Endothelial cell of umbilical vein (primary cell): ENCODE results near the gene MAML1. TPM values are rescaled to one million over a fixed set of nuclear protein-coding genes. Genes with fewer than 3 reads are reported as not detected.
A peak's percentile ranks its signal among the peaks of the same experiment; 100 is the strongest.

ENCODE experiments used
- BruUV-seq: library from RNA; stranded (reverse); fragments of 400-500 nt; replicated peaks from 2 replicates; lab custom pipeline; 2021; lab: Mats Ljungman, UMichigan
- CTCF ChIA-PET: fragments of 300-600, 350-600 bp; sonication (Branson Sonifier 250); formaldehyde crosslinking; loops from one replicate; lab custom pipeline; 2021; ENCODE audit warnings: antibody characterized with exemption, inconsistent platforms; lab: Charles Lee
- POLR2A ChIA-PET: fragments of 300-600, 350-600 bp; sonication (Branson Sonifier 250); formaldehyde crosslinking; loops from one replicate; lab custom pipeline; 2021; ENCODE audit warnings: antibody characterized with exemption, inconsistent platforms; lab: Charles Lee
- DNase-seq: peaks from one replicate; pipeline ENCODE4 v3.0.0-alpha.2; 2011; ENCODE audit warnings: low read depth, low spot score
- FAIRE-seq: peaks from 2 replicates; lab custom pipeline; 2011; peaks lifted over from hg19 to GRCh38; lab: Jason Lieb, UNC
- H2AFZ ChIP-seq: 2 replicates; pipeline ENCODE4 v1.6.0; 2012; ENCODE audit warnings: low read depth, low read length, control low read depth, inconsistent platforms
- H3K27ac ChIP-seq: 2 replicates; pipeline ENCODE4 v1.5.1; 2011; ENCODE audit warnings: low read depth, mild to moderate bottlenecking, control low read depth, low read length, moderate library complexity; ENCODE audit not compliant: insufficient read depth
- H3K27me3 ChIP-seq, 2 experiments: 2 replicates each; pipeline versions ENCODE4 v1.6.0 to v1.6.1; 2011; ENCODE audit warnings: low read length in 2 of 2, mixed read lengths in 1 of 2; ENCODE audit not compliant: control insufficient read depth in 2 of 2, insufficient read depth in 2 of 2
- H3K36me3 ChIP-seq, 2 experiments: 2 replicates in 1 of 2; 3 replicates in 1 of 2; pipeline ENCODE4 v1.5.1; 2011; ENCODE audit warnings: low read length in 2 of 2, mild to moderate bottlenecking in 1 of 2, moderate library complexity in 1 of 2; ENCODE audit not compliant: control insufficient read depth in 2 of 2, insufficient read depth in 2 of 2; ENCODE audit errors: extremely low read depth in 1 of 2
- H3K4me1 ChIP-seq: 3 replicates; pipeline ENCODE4 v1.5.1; 2011; ENCODE audit warnings: mild to moderate bottlenecking, low read length; ENCODE audit not compliant: control insufficient read depth, insufficient read depth; ENCODE audit errors: extremely low read depth
- H3K4me2 ChIP-seq: 2 replicates; pipeline ENCODE4 v1.6.1; 2011; ENCODE audit warnings: low read length, control low read depth, mixed read lengths; ENCODE audit not compliant: insufficient read depth
- H3K4me3 ChIP-seq, 3 experiments: fragments of 200-600 bp in 1 of 3; sonication (generic), shearing (Covaris generic) in 1 of 3; replicated peaks in 1 of 3; 2 replicates each; pipeline ENCODE4 v1.5.1; 2011 to 2016; ENCODE audit warnings: control low read depth in 3 of 3, low read length in 3 of 3, mild to moderate bottlenecking in 2 of 3, inconsistent platforms in 1 of 3, low read depth in 1 of 3, moderate library complexity in 1 of 3; ENCODE audit not compliant: insufficient read depth in 1 of 3
- H3K79me2 ChIP-seq: 2 replicates; pipeline ENCODE4 v1.6.0; 2012; ENCODE audit warnings: low read length, inconsistent platforms; ENCODE audit not compliant: control insufficient read depth, insufficient read depth
- H3K9ac ChIP-seq: replicated peaks from 2 replicates; pipeline ENCODE3; 2011; ENCODE audit warnings: low read length, control low read depth; ENCODE audit not compliant: insufficient read depth; ENCODE audit errors: extremely low read depth
- H3K9me1 ChIP-seq: replicated peaks from 3 replicates; pipeline ENCODE4 v1.6.0; 2011; ENCODE audit warnings: mild to moderate bottlenecking, low read length; ENCODE audit not compliant: control insufficient read depth, insufficient read depth; ENCODE audit errors: extremely low read depth
- H3K9me3 ChIP-seq: replicated peaks from 2 replicates; pipeline ENCODE4 v1.5.1; 2012; ENCODE audit warnings: low read length, inconsistent platforms; ENCODE audit not compliant: control insufficient read depth, insufficient read depth
- H4K20me1 ChIP-seq: replicated peaks from 2 replicates; pipeline ENCODE3; 2011; ENCODE audit warnings: mild to moderate bottlenecking, low read length; ENCODE audit not compliant: control insufficient read depth, insufficient read depth; ENCODE audit errors: extremely low read depth
- EZH2 ChIP-seq: IDR thresholded peaks from 2 replicates; pipeline ENCODE4 v1.6.1; 2012; ENCODE audit warnings: borderline replicate concordance, low read depth, mild to moderate bottlenecking, moderate library complexity, low read length, inconsistent platforms; ENCODE audit not compliant: severe bottlenecking
- FOS ChIP-seq: IDR thresholded peaks from 2 replicates; pipeline ENCODE4 v1.6.1; 2011; ENCODE audit warnings: mild to moderate bottlenecking, low read length, moderate library complexity, borderline replicate concordance; ENCODE audit not compliant: insufficient read depth
- GATA2 ChIP-seq: IDR thresholded peaks from 2 replicates; pipeline ENCODE4 v1.7.0; 2011; ENCODE audit warnings: low read depth, mild to moderate bottlenecking, moderate library complexity, mixed read lengths, low read length; ENCODE audit not compliant: insufficient read length, insufficient read depth
- JUN ChIP-seq: IDR thresholded peaks from 2 replicates; pipeline ENCODE4 v1.6.1; 2011; ENCODE audit warnings: borderline replicate concordance, low read depth; ENCODE audit not compliant: insufficient read length, insufficient read depth
- MYC ChIP-seq: IDR thresholded peaks from one replicate; pipeline ENCODE4 v1.6.1; 2011; ENCODE audit warnings: mild to moderate bottlenecking, low read depth, low read length
- POLR2A ChIP-seq: IDR thresholded peaks from 2 replicates; pipeline ENCODE4 v1.6.1; 2012; ENCODE audit warnings: low read depth, mild to moderate bottlenecking, control low read depth, low read length
- POLR2AphosphoS5 ChIP-seq: IDR thresholded peaks from 2 replicates; pipeline ENCODE4 v1.6.1; 2012; ENCODE audit warnings: low read depth, mild to moderate bottlenecking, control low read depth, low read length, moderate library complexity; ENCODE audit not compliant: insufficient read depth
- dilution Hi-C: fragments of 300-500 bp; cut with MboI; formaldehyde crosslinking; loops from one replicate; pipeline ENCODE4 v1.15.0; 2019; ENCODE audit warnings: low sequenced_read_pairs; ENCODE audit not compliant: extremely low pct_ligation_motif_present
- intact Hi-C: fragments of 100-400 bp; cut with micrococcal nuclease; formaldehyde crosslinking; loops from one replicate; pipeline ENCODE4 v1.10.0; 2022
- polyA plus RNA-seq, 4 experiments: library from polyadenylated mRNA; depleted of rRNA in 3 of 4; stranded (reverse) in 3 of 4; unstranded in 1 of 4; fragments of >200 nt; gene quantifications; 2 replicates each; pipeline versions ENCODE4 v1.2.1 to v1.2.3, GENCODE V29; 2011 to 2012; ENCODE audit warnings: missing spikeins in 1 of 4
- total RNA-seq: library from RNA; stranded (reverse); gene quantifications from 2 replicates; pipeline ENCODE4 v1.2.3, GENCODE V29; 2021
- TF ChIP-seq, protein P1 (sequence below): IDR thresholded peaks from 2 replicates; pipeline ENCODE4 v1.6.1; 2011; ENCODE audit not compliant: insufficient read depth, insufficient read length
- TF ChIP-seq, protein P2 (sequence below), 2 donors: IDR thresholded peaks; 1 replicate in 1 of 2; 2 replicates in 1 of 2; pipeline ENCODE4 v1.5.1; 2011; ENCODE audit warnings: low read length in 2 of 2, mild to moderate bottlenecking in 2 of 2, moderate library complexity in 2 of 2, control low read depth in 1 of 2, inconsistent platforms in 1 of 2, low read depth in 1 of 2; ENCODE audit not compliant: insufficient read depth in 1 of 2; ENCODE audit errors: extremely low read depth in 1 of 2

Gene MAML1
- total and polyA plus RNA-seq, 2 donors (not counting 3 experiments of a cell fraction or from before 2014, with no cell fraction given): 12.4 to 29.0 TPM

DNA sequence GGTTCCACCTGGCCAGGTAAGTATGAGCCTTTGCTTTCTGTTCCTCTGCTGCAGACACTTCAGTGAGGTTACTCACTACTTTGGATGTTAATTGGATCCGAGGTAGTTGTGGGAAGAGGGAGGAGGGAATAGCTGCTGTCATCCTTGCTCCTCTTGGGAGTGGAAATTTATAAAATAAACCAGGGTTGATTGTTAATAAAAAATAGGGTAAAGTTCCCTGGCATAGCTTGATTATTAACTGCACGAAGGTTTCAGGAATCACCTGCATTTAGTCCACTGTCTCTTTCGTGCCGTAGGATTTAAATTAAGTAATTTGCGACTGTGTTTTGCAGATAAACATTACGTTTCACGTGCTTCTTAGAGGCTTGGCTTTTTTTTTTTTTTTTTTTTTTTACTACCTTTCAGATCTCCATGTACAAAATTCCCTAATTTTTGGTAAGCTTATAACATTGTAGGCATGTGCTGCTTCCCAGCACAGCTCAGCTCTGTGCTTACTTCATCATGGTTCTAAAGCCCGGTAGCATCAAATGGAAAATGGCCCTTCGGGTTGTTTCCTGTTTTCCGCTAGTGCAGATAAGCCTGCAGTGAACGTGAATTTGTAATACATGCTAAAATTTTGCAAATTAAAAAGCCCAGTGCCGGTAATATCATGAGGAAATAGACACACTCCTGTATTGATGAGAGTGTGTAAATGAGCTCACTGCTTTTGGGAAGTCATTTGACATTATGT lies 34.3 kb downstream of the MAML1 start:
- dilution Hi-C loops (no loop called here), intact Hi-C loops (no loop called here)
- Histone ChIP-seq H3K4me3 (peak overlapping the region in 1 of 3 experiments; percentile 10), H3K27me3 (no peaks in the 10 kb centered on the region), H2AFZ (no peak overlapping the region), H3K4me1 (peaks cover 49% of the 10 kb centered on the region), H3K4me2 (peak overlapping the region; percentile 7), H4K20me1 (no peaks in the 10 kb centered on the region), H3K79me2 (peaks cover 42% of the 10 kb centered on the region), H3K9me3 (no peaks in the 10 kb centered on the region), H3K27ac (peak overlapping the region; percentile 87), H3K9me1 (no peaks in the 10 kb centered on the region), H3K36me3 (peaks cover 6 to 11% of the 10 kb centered on the region in 2 experiments), H3K9ac (peak overlapping the region; percentile 18)
- FAIRE-seq: peak; percentile 75
- no peak for TF ChIP-seq POLR2AphosphoS5
- TF ChIP-seq FOS: no peak
- TF ChIP-seq POLR2A: no peak
- BruUV-seq: no TSS peak
- ChIA-PET CTCF (interaction anchor here (1.5 to 1.6 kb wide), 2 partner anchors 10 to 30 kb away, joined by 4 to 8 read pairs; no protein-coding TSS in a partner anchor), POLR2A (interaction anchor here (0.9 kb wide), 1 partner anchor 54 kb away, joined by 3 read pairs; the partner anchor contains the start of gene SQSTM1)
- peak; percentile 50 for DNase-seq

DNA sequence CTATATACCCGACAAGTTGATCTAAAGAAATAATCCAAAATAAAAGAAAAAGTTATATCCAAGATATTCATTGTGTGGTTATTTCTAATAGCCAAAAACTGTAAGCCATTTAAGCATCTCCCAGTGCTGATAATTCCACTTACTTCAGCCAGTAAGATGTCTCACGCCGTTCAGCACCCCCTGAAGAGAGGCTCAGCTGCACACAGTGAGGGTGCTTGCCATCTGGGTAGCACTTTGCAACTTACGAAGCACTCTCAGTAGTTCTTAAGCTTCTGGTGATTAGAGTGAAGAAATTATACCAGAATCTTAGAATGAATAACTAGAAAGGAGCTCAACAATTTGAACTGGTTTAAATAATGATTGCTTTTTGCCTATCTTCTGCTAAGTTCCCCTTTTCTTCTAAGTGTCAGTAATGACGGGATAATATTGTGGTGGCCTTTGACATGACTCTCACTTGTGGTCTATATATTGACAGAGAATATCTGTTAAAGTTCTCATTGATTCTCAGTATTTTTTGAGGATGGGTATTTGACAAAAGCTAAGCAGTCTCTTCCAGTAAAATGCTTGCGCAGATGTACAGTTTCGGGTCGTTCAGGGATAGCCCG lies 35.0 kb downstream of the MAML1 start:
- CTCF ChIA-PET: interaction anchor here (1.1 to 1.6 kb wide), 4 partner anchors 9 to 29 kb away, joined by 3 to 8 read pairs (median 5); no protein-coding TSS in a partner anchor
- POLR2A ChIA-PET: interaction anchor here (0.9 kb wide), 1 partner anchor 53 kb away, joined by 3 read pairs; the partner anchor contains the start of gene SQSTM1
- no peak overlapping the region for H3K27ac ChIP-seq
- H3K36me3 ChIP-seq: peaks cover 6 to 11% of the 10 kb centered on the region in 2 experiments
- peak overlapping the region; percentile 7 for H3K4me2 ChIP-seq
- H2AFZ ChIP-seq: no peak overlapping the region
- H3K79me2 ChIP-seq: peaks cover 39% of the 10 kb centered on the region
- no peaks in the 10 kb centered on the region for H3K9me3 ChIP-seq
- no peaks in the 10 kb centered on the region for H4K20me1 ChIP-seq
- H3K9ac ChIP-seq: no peak overlapping the region
- FAIRE-seq: peak; percentile 8
- no TSS peak for BruUV-seq
- dilution Hi-C loops (no loop called here), intact Hi-C loops (no loop called here)
- H3K4me3 ChIP-seq: no peak overlapping the region
- peaks cover 42% of the 10 kb centered on the region for H3K4me1 ChIP-seq
- no peak for TF ChIP-seq MYC
- TF ChIP-seq, protein P1, sequence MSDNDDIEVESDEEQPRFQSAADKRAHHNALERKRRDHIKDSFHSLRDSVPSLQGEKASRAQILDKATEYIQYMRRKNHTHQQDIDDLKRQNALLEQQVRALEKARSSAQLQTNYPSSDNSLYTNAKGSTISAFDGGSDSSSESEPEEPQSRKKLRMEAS: no peak
- TF ChIP-seq EZH2: no peak
- no peak for TF ChIP-seq POLR2A
- TF ChIP-seq POLR2AphosphoS5: no peak
- TF ChIP-seq FOS: no peak
- TF ChIP-seq JUN: no peak
- no peak for TF ChIP-seq GATA2
- TF ChIP-seq, protein P2, sequence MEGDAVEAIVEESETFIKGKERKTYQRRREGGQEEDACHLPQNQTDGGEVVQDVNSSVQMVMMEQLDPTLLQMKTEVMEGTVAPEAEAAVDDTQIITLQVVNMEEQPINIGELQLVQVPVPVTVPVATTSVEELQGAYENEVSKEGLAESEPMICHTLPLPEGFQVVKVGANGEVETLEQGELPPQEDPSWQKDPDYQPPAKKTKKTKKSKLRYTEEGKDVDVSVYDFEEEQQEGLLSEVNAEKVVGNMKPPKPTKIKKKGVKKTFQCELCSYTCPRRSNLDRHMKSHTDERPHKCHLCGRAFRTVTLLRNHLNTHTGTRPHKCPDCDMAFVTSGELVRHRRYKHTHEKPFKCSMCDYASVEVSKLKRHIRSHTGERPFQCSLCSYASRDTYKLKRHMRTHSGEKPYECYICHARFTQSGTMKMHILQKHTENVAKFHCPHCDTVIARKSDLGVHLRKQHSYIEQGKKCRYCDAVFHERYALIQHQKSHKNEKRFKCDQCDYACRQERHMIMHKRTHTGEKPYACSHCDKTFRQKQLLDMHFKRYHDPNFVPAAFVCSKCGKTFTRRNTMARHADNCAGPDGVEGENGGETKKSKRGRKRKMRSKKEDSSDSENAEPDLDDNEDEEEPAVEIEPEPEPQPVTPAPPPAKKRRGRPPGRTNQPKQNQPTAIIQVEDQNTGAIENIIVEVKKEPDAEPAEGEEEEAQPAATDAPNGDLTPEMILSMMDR (IDR thresholded peaks at IDR 0.05; ENCODE audit: extremely low read depth in 1 of 2, insufficient read depth in 1 of 2, low read depth in 1 of 2, low read length in 2 of 2): no peak
- no peaks in the 10 kb centered on the region for H3K9me1 ChIP-seq
- DNase-seq: no peak
- H3K27me3 ChIP-seq: no peaks in the 10 kb centered on the region
